Cardiac septum (tissue), 1 donor: ENCODE measurements around the gene ENTPD2. TPM values are rescaled to one million over a fixed set of nuclear protein-coding genes. Genes with fewer than 3 reads are reported as not detected.
A peak's percentile ranks its signal among the peaks of the same experiment; 100 is the strongest.
"Not testable (repeated sequence)": the region's sequence is repeated elsewhere in the genome, so short reads cannot be mapped to it uniquely, and the experiment has no call there.

Experiments used
- DNase-seq: peaks from one replicate; pipeline ENCODE4 v3.0.0-alpha.2; 2020; ENCODE audit warnings: low spot score
- intact Hi-C: fragments of 100-400 bp; cut with DNase I; formaldehyde crosslinking; loops from one replicate; pipeline ENCODE4 v1.14.0; 2022
- total RNA-seq: library from RNA; stranded (reverse); fragmentation: NEBNext Ultra II Directional; extraction: Animal tissue kit (Norgen Biotek cat#: 25700); gene quantifications from one replicate; pipeline ENCODE4 v1.2.1, GENCODE V29; 2021
- donor health status: DM: no; HTN: no; CAD: no.

The ENTPD2 gene
- total RNA-seq, 1 donor from 2014 or later: 0.92 TPM

DNA sequence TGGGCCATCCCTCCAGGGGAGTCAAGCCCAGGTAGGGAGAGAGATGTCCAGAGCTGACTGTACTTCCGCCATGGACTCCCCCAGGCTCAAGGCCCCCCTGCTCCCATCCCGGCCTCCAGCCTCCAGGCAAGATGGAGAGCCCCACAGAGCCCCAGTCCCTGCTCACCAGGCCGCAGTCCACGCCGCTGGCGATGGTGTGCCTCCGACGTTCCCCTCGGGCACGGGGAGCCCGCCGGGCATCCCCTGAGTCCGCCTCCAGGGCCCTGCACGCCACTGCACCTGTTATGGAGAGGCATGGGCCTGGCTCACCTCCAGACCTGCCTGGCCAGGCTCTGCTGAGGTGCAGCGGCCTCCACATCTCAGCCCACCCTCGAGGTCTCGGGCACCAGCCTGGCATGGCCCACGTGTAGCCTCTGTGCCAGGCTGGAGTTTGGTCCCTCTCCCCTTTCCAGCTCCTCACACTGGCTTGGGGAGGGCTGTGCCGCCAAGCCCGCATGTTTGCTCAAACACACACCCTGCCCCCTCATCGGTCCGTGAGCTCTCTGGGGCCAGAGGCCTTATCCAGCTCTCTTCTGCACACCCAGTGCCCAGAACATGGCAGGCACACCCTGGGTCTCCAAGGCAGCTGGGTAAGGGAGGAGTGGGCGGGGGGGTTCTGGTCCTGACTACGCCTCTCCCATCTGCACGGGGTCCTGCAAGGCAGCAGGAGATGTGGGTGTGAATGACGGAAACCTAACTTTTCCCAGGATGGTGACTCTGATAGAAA, 12.4 kb upstream of the ENTPD2 start:
- DNase-seq: no peak
- intact Hi-C loops: loop anchor here (10.0 kb wide), 1 partner anchor 281 kb away; no protein-coding TSS in a partner anchor

DNA sequence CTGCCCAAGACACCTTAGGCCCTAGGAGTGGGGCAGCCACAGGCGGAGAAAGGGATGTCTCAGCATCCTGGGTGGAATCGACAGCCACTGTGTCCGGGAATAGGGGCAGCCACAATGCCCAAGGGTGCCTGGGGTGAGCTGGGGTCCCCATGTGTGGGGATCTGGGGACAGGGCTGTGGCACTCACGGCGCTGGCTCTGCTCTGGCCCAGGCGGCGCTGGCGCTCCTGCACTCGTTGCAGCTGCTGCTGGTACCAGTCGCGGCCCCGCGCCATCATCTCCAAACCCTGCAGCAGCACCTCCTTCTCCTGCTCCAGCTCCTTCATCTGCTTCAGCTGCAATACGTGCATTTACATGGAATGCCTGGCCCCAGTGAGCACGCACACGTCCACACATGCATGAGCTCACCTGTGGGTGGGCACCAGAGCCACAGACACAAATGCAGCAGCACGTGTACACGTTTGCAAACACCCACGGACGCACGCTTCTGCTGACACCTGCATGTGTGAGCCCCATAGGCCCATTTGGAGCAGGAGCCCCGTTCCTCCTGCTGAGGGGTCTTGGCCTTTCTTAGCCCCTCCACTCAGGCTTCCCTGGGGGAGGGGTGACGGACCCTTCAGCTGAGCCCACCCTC, 11.6 kb upstream of the ENTPD2 start:
- intact Hi-C loops: loop anchor here (10.0 kb wide), 1 partner anchor 281 kb away; no protein-coding TSS in a partner anchor
- DNase-seq: no peak

DNA sequence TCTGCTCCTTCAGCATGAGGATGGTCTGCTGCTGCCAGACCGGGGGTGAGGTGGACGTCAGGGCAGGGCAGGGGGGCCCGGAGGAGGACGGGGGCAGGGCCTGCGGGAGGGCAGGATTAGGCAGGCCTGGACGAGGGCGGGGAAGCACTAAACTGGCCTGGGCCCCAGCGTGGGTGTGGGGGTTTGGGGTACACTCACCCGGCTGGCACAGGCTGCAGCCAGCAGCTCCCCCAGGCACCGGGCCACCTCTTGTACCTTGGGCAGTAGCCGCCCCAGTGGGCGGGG, 11.0 kb upstream of the ENTPD2 start:
- intact Hi-C loops: loop anchor here (10.0 kb wide), 1 partner anchor 280 kb away; no protein-coding TSS in a partner anchor
- no peak for DNase-seq

DNA sequence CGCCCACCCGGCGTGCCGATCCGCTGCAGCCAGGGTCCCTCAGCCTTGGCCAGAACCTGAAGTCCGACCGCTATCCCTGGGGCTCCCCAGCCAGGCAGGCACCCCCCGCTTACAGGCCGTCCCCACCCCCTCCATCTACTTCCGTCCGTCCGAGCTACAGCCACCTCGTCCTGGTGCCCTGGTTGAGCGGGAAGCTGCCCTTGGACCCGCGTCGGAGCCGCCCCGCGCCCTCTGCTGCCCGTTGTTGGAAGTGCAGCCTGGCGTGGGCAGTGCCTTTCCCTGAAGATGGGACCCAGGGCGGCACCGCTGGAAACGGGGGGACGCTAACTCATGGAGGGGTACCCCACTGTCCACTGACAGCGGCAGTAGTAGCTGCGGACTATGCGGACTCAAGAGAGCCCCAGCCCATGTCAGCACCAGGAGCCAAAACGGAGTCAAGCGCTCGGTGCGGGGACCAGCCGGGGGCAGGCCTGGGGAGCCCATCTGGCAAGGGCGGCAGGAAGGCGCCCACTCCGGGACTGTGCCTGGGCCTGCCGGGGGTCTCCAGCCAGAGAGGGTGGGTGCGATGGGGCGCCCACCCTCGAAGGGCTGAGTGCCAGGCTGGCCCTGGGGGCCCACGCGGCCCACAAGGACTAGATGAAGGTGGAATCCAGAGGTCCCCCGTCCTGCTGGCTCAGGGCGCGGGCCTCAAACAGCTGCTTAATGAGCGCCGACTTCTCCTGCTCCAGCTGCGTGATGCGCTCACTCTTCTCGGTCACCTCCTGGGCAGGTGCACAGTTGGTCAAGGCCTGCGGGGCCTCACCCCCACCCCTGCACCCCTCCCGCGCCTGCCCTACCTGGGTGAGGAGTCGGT, 10.4 kb upstream of the ENTPD2 start:
- peak; percentile 86 for DNase-seq
- intact Hi-C loops: loop anchor here (10.0 kb wide), 1 partner anchor 279 kb away; no protein-coding TSS in a partner anchor

DNA sequence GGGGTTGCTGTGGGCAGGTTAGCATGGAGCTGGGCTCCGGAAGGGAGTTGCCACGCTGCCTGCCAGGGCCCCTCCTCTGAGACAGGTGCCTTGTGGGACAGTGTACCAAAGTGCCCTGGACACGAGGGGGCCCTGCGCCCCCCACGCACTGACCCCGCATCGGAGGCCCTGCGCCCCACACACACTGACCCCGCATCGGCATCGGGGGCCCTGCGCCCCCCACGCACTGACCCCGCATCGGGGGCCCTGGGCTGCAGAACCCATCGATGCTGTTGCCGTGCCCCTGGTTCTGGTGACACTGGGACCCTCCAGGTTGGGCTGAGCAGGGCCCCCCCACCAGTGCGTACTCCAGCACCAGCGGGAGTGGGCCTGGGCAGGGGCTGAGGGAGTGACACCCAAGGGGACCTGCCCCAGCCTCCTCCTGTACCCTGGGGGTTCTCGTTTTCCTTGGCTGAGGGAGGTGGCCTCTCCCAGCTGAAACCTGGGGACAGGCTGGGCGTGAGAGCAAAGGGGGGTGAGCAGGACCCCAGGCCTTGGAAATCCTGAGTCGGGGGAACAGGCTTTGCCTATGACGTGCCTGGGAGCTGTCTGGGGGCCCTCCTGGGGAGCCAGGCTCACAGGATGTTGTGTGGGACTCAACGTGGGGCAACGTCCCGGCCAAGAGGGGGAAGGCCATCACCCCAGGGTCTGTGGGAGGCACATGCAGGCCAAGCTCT, 9.6 kb upstream of the ENTPD2 start:
- intact Hi-C loops: loop anchor here (10.0 kb wide), 1 partner anchor 279 kb away; no protein-coding TSS in a partner anchor
- DNase-seq: no peak

DNA sequence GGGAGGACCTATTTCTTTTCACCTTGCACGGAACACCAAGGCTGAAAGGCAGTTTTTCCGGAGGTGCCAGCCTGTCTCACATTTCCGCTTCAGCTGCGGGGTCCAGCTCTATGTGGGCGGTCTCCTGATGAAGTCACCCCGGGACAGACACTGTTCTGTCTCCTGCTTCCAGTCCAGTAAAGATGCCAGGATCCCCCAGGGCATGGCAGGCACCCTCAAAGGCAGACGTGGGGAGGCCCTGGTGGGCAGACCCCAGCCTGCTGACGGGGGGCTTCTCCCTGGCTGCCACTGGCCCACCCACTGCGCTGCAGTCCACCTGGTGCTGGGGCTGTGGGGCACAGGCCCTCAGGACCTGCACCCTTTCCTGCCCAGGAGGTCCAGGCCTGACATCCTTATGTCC, 8.9 kb upstream of the ENTPD2 start:
- intact Hi-C loops: loop anchor here (10.0 kb wide), 1 partner anchor 278 kb away; no protein-coding TSS in a partner anchor
- DNase-seq: not testable (repeated sequence)

DNA sequence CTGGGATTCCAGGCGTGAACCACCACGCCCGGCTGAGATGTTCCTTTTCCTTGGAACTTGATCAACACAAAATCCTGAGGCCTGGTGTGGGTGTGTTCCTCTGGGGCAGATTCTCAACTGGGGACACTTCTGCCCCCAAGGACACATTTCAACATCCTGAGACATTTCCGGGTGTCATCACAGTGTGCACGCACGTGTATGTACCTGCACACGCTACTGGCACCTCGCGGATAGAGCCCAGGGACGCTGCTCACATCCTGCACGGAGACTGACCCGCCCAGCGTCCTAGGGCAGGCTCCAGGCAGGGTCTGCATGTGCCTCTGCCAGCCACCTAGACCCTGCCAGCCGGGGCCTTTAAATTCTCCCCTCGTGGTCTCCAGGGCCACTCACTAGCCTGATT, 8.5 kb upstream of the ENTPD2 start:
- intact Hi-C loops: loop anchor here (10.0 kb wide), 1 partner anchor 278 kb away; no protein-coding TSS in a partner anchor

DNA sequence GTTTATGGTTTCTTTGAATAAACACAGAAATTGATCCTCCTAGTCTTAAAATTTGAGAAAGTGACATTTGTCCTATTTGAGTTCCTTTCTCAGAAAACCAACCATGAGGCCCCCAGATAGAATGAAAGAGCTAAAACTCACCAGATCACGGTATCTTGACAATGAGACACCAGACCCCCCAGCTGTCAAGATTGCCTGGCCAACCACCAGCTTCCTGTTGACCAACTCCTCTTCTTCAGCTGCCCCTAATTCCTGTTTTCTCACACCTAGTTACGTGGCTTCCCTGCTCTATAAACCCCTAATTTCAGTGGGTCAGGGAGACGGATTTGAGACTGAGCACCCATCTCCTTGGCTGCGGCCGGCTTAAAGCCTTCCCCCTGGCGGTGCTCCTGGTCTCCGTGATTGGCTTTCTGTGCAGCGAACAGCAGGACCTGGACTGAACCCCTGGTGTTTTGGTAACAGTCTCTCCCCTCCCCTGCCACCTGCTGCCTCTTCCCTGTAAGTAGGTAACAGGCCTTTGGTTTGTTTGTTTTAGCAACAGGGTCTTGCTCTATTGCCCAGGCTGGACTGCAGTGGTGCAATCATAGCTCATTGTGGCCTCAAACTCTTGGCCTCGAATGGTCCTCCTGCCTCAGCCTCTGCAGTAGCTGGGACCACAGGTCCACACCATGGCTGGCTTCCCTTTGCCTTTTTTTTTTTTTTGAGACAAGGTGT, 4.8 kb upstream of the ENTPD2 start:
- no peak for DNase-seq
- intact Hi-C loops: no loop called here

More for the DNA sequence above, 8.5 kb upstream of the ENTPD2 start:
- DNase-seq: no peak

DNA sequence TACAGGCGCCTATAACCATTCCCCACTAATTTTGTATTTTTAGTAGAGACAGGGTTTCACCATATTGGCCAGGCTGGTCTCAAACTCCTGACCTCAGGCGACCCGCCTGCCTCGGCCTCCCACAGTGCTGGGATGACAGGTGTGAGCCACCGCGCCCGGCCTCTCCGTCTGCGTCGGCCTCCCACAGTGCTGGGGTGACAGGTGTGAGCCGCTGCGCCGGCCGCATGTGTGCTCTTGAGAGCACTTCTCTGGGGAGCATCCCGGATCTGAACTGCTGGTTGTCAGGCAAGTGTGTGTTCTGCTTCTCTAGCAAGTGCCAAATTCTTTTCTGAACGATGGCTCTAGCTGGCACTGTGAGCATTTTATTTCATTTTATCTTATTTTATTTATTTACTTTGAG, 3.7 kb upstream of the ENTPD2 start:
- intact Hi-C loops: no loop called here
- DNase-seq: no peak

DNA sequence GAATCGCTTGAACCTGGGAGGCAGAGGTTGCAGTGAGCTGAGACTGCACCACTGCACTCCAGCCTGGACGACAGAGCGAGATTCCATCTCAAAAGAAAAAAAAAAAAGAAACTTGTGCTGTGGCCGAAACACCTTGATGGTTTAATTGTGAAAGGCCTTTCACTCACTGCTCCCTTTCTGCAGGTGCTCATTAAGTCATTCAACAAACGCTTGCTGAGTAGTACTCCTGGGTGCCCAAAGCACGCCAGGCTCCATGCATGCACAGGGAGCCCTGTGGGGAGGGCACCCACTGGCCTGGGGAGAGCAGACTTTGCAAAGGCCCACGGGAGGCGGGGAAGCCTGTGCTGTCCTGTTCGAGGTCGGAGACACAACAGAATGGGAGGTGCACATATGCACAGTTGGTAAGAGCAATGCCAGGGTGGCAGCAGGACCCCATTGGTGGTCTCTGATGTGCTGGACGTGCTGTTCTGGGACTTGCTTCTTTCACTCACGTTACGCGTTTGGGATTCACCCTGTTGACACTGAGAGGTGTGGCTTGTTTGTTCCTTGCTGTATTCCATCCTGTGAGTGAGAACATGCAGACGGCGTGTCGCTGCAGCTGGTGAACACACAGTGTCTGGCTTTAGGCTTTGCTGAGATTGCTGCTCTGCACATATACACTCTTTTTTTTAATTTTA, 3.0 kb upstream of the ENTPD2 start:
- intact Hi-C loops: no loop called here
- no peak for DNase-seq

DNA sequence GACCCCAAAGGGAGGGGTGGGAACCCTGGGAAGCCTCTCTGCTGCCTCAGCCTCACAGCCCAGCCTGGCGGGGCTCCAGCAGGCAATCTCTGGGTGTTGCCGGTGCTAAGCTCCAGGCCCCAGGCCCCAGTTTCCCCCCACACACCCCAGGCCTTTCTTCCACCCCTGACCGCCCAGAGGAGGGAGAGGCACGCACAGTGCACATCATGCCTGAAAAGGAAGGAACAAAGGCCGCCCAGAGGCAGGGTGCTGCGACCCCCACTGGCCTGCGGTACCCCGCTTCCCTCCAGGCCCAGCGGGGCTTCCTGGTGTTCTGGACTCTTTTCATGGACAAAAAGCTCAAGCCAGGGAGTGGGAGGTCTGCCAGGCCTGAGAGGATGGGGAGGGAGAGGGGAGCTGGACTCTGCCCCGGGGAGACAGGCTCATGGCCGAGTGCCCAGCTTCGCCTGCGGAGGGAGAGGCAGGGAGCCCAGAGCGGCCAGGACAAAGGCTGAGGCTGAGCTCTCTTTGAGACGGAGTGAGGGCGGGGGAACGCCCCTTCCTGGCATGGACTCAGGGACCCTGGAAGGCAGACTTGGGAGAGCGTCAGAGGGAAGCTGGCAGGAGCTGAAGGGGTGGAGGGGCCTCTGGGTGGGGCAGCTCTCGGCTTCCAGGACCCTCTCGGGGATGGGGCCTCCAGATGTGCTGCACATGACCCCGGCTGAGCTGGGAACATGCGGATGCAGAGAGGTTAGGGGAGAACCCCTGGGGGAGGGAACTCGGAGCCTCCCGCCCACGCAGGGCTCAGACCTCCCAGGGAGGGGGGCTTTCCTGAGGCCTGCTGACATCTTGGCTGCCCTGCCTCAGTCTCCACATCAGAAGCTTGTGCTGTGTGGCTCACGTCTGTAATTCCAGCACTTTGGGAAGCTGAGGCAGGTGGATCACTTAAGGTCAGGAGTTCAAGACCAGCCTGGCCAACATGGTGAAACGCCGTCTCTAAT, 1.8 kb upstream of the ENTPD2 start:
- peak; percentile 92 for DNase-seq
- intact Hi-C loops: no loop called here

DNA sequence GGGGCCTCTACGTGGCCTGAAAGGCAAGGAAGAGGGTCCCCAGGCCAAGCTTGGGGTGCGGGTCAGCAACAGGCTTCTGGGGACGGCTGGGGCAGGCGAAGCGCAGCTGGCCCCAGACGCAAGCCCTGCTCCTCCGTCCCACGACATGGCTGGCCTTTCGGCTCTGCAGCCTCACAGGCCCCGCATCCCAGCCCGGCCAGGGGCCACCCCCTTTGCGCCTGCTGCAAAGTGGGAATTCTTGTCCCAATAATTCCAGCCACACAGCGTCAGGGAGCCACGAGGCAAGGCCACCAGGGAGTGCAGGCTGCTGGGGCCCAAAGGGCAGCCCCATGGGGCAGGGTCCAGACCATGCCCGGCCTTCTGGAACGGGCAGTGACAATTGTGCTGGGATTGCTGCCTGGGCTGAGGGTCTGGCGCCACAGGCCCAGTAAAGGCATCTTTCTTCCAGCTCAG, 1.1 kb upstream of the ENTPD2 start:
- intact Hi-C loops: no loop called here
- DNase-seq: no peak

DNA sequence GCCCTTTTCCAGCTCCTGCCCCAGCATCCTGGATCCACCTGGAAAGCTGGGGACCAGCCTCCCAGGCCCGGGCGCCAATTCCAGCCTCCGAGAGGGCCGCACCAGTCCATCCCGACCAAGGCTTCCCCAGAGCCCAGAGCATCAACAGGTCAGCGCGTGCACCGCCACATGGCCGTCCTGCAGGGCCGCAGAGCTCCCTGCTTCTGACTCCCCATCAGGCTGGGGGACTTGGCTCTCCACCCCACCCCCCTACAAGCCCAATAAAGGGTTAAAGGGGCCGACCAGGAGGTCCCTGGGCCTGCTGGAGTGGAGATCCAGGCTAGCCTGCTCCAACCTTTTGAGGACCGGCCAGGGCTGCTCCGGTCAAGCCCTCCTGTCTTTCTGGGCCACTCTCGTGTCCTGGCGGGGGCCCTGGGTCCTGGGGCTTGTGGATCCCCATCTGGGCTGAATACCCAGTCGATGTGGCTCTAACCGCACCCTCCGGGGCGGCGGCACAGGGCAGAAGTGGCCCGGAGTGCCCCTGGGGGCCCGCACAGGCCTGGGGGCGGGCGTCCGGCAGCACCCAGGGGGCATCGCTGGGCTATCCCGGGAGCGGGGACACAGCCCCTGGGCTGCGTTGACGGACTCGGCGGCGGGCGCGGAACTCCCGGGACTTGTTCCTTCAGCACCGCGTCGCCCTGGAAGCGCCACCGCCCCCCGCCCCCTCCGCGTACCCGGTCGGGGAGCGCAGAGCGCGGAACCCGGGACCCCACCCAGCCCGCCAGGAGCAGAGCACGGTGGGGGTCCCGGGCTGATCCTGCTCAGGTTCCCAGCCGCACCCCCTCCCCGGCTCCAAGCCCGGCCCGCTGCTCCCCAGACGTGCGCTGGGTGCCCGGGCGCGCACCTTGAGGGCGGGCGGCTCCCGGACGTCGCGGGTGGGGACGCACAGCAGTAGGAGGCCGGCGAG, 590 bp downstream of the ENTPD2 start:
- intact Hi-C loops: no loop called here
- DNase-seq: no peak

DNA sequence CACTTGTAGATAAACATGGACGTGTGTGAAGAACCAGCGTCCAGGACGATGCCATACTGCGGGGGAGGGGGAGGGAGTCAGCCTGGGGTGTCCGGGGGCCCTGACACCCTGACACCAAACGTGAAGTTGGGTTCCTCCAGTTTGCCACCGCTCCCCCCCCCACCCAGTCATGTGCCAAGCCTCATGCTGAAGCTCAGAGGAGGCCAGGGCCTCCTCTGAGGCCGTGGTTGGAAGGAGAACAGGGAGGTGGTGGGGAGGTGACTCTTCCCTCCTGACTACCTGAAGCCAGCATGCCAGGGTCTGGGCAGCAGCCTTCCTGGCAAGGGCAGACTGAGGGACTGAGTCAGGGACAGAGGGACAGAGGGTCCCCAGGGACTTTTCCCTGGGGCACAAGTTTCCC, 1.6 kb downstream of the ENTPD2 start:
- no peak for DNase-seq
- intact Hi-C loops: no loop called here

DNA sequence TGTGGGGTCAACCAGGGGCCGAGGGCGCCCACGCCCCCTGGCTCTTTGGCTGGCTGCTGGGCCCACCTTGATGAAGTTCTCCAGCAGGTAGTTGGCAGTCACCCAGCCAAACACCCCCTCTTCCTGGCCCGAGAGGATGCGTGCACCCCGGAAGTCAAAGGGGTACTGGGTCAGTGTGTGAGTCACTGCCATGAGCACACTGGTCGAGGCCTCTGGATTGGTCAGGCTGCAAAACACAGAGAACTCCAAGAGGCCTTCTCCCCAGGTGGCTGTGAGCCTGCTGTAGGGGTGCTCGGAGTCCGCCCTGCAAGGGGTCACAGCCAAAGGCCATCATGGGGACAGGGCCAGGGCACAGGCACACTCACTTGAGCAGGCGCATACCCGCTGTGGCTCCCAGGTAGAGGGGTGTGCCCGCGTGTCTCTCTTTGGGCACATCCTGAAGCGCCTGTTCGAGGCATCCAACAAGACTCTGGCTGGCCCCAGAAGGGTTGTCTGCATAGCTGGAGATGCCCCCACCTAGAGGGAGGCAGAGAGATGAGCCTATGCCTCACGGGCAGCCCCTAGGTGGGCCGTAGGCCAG, 2.6 kb downstream of the ENTPD2 start:
- DNase-seq: no peak

DNA sequence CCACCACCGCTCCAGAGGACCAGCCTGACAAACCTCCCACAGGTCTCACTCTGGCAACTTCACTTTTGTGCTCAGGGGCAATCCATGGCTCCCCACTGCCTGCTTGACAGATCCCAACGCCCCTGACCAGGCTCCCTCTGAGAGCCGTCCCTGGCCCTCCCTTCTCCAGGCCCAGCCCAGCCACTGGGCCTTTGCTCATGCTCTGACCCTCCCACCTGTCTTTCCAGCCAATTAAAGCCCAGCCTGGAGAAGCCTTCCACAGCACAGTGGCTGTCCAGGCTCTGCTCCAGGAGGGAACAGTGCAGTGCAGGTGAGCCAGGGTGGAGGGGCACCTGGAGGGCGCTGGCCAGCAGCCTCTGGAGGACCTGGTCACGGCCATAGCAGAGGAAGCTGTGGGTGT, 3.3 kb downstream of the ENTPD2 start:
- intact Hi-C loops: no loop called here
- no peak for DNase-seq

More for the DNA sequence above, 2.6 kb downstream of the ENTPD2 start:
- intact Hi-C loops: no loop called here
